DOHH2 (cell line): ENCODE results near the gene GPR107.

Experiments
- EZH2phosphoT487 ChIP-seq: fragments of 200-600 bp; sonication (generic); IDR thresholded peaks from 2 replicates; pipeline ENCODE4 v1.6.1; 2017; ENCODE audit warnings: borderline replicate concordance, mild to moderate bottlenecking, antibody characterized with exemption, low read length, moderate library complexity, mixed read lengths
- TF ChIP-seq, protein P1 (sequence below): fragments of 200-600 bp; sonication (generic); IDR thresholded peaks from one replicate; pipeline ENCODE4 v1.5.1; 2014; ENCODE audit warnings: antibody characterized with exemption, mild to moderate bottlenecking, low read depth, low read length; ENCODE audit not compliant: poor library complexity, severe bottlenecking

DNA sequence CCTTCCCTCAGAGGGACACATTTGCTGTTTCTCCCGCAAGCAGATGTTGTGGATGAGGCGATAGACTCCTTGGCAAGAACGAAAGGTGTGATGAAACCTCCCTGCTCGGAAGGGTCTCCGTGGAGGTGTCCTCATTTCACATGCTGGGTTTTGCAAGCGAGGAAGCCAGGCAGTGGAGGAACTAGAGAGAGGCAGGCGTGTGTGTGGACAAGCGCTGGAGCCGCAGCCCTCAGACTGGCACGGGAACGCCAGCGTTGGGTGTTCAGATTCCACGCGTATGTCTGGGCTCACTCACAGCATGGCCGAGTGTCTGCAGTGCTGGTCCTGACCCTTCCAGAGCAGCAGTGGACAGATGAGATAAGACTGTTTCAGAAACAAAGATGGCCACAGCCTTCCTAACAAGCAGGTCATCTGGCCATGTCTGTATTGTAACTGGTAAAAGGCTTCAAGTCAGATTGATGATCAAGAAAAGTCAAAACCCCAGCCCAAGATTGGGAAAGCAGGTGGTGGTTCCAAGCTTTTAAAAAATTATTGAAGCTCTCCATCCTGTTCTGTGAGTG, 83.5 kb downstream of the GPR107 start:
- TF ChIP-seq, protein P1, sequence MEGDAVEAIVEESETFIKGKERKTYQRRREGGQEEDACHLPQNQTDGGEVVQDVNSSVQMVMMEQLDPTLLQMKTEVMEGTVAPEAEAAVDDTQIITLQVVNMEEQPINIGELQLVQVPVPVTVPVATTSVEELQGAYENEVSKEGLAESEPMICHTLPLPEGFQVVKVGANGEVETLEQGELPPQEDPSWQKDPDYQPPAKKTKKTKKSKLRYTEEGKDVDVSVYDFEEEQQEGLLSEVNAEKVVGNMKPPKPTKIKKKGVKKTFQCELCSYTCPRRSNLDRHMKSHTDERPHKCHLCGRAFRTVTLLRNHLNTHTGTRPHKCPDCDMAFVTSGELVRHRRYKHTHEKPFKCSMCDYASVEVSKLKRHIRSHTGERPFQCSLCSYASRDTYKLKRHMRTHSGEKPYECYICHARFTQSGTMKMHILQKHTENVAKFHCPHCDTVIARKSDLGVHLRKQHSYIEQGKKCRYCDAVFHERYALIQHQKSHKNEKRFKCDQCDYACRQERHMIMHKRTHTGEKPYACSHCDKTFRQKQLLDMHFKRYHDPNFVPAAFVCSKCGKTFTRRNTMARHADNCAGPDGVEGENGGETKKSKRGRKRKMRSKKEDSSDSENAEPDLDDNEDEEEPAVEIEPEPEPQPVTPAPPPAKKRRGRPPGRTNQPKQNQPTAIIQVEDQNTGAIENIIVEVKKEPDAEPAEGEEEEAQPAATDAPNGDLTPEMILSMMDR, result no peak
- TF ChIP-seq EZH2phosphoT487, result no peak
